Measurements from ENCODE around the gene CEP70.
A peak's percentile ranks its signal among the peaks of the same experiment; 100 is the strongest.
"Not testable (repeated sequence)": the region's sequence is repeated elsewhere in the genome, so short reads cannot be mapped to it uniquely, and the experiment has no call there.

The CEP70 gene

GRCh38 chr3:138594150-138594934 is at the start of gene CEP70:
TSS of gene CEP70 (minus strand) at chr3:138594260. CDS start at chr3:138572927, 21,333 bp downstream.
- DNase-seq (ENCODE audit: low read depth) = peak; percentile 92

- DNase-seq (ENCODE audit: low read depth) = no peak
These were observed 48.8 kb upstream of the CEP70 start for GRCh38 chr3:138642927-138643253.

GRCh38 chr3:138642226-138642926 is 48.3 kb upstream of the CEP70 start:
- DNase-seq (ENCODE audit: low read depth) = no peak

- DNase-seq (ENCODE audit: low read depth) = no peak
These were observed 46.5 kb upstream of the CEP70 start for GRCh38 chr3:138640537-138640936.

GRCh38 chr3:138638641-138639040 is 44.6 kb upstream of the CEP70 start:
- no peak for DNase-seq (ENCODE audit: low read depth)

GRCh38 chr3:138629526-138629925 is 35.5 kb upstream of the CEP70 start:
- DNase-seq (ENCODE audit: low read depth) = no peak

GRCh38 chr3:138625707-138626365 is 31.8 kb upstream of the CEP70 start:
- DNase-seq (ENCODE audit: low read depth) = peak; percentile 3

GRCh38 chr3:138624518-138624917 is 30.5 kb upstream of the CEP70 start:
- no peak for DNase-seq (ENCODE audit: low read depth)

- DNase-seq (ENCODE audit: low read depth) = no peak
These were observed 26.4 kb upstream of the CEP70 start for GRCh38 chr3:138620431-138620830.

GRCh38 chr3:138615462-138615861 is 21.4 kb upstream of the CEP70 start:
- DNase-seq (ENCODE audit: low read depth) = no peak

GRCh38 chr3:138609898-138610266 is 15.8 kb upstream of the CEP70 start:
- DNase-seq (ENCODE audit: low read depth) = no peak

GRCh38 chr3:138608322-138609135 is 14.5 kb upstream of the CEP70 start, which contains the start of gene FAIM:
TSS of gene FAIM (plus strand) at chr3:138608771. CDS start at chr3:138619727, 10,956 bp downstream.
- peak; percentile 26 for DNase-seq (ENCODE audit: low read depth)

- not testable (repeated sequence) for DNase-seq (ENCODE audit: low read depth)
These were observed 10.1 kb upstream of the CEP70 start for GRCh38 chr3:138604106-138604595.

- not testable (repeated sequence) for DNase-seq (ENCODE audit: low read depth)
These were observed 7.6 kb upstream of the CEP70 start for GRCh38 chr3:138601661-138602060.

GRCh38 chr3:138600100-138600745 is 6.2 kb upstream of the CEP70 start:
- DNase-seq (ENCODE audit: low read depth) = peak; percentile 29

GRCh38 chr3:138598534-138598933 is 4.5 kb upstream of the CEP70 start:
- DNase-seq (ENCODE audit: low read depth) = no peak

GRCh38 chr3:138597186-138597976 is 3.3 kb upstream of the CEP70 start:
- DNase-seq (ENCODE audit: low read depth) = not testable (repeated sequence)

- DNase-seq (ENCODE audit: low read depth) = no peak
These were observed 1.0 kb upstream of the CEP70 start for GRCh38 chr3:138594935-138595610.

GRCh38 chr3:138593488-138594149 is 441 bp downstream of the CEP70 start:
- DNase-seq (ENCODE audit: low read depth) = no peak

All from stromal cell of bone marrow (primary cell).